H1 (cell line): ENCODE results near the gene RAB7B. TPM values are rescaled to one million over a fixed set of nuclear protein-coding genes. Genes with fewer than 3 reads are reported as not detected.

Experiments
- CHD7 ChIP-seq: fragments of 300-600 bp; sonication (generic); IDR thresholded peaks from 2 replicates; pipeline ENCODE4 v1.7.1; 2012; ENCODE audit warnings: low read length, moderate library complexity, mild to moderate bottlenecking, inconsistent platforms; ENCODE audit not compliant: insufficient replicate concordance
- CREB1 ChIP-seq: IDR thresholded peaks from 2 replicates; pipeline ENCODE4 v1.6.1; 2012; ENCODE audit warnings: inconsistent platforms
- EZH2 ChIP-seq: fragments of 200-600 bp; sonication (generic); IDR thresholded peaks from 2 replicates; pipeline ENCODE4 v1.7.1; 2012; ENCODE audit warnings: low read depth, mild to moderate bottlenecking, moderate library complexity, low read length, inconsistent platforms; ENCODE audit not compliant: severe bottlenecking
- JUND ChIP-seq: IDR thresholded peaks from 2 replicates; pipeline ENCODE4 v1.6.1; 2011; ENCODE audit warnings: mild to moderate bottlenecking, improper control_type of control experiment, low read length
- SAP30 ChIP-seq: fragments of 300-600 bp; sonication (generic); IDR thresholded peaks from 2 replicates; pipeline ENCODE4 v1.7.1; 2012; ENCODE audit warnings: low read length, moderate library complexity, mild to moderate bottlenecking, inconsistent platforms; ENCODE audit not compliant: insufficient read depth, insufficient replicate concordance
- YY1 ChIP-seq: IDR thresholded peaks from 2 replicates; pipeline ENCODE4 v1.6.1; 2011; ENCODE audit warnings: low read depth, mild to moderate bottlenecking, low read length
- polyA plus RNA-seq, 7 experiments: library from polyadenylated mRNA; depleted of rRNA in 3 of 7; stranded (reverse) in 5 of 7; unstranded in 2 of 7; fragments of >200 nt in 5 of 7; fragments of 200-250 nt in 2 of 7; gene quantifications; 1 replicate in 5 of 7; 2 replicates in 1 of 7; 4 replicates in 1 of 7; pipeline versions ENCODE4 v1.2.1 to v1.2.3, GENCODE V29; 2011 to 2013; ENCODE audit warnings: missing spikeins in 2 of 7, mixed read lengths in 2 of 7
- total RNA-seq: library from RNA; stranded (reverse); fragmentation: NEBNext Ultra II Directional; extraction: Animal tissue kit (Norgen Biotek cat#: 25700); gene quantifications from 2 replicates; pipeline ENCODE4 v1.2.1, GENCODE V29; 2021

Gene RAB7B
- total and polyA plus RNA-seq, 2 of the 8 experiments (the other 6 are each of a cell fraction or from before 2014, with no cell fraction given) = 0.05 TPM; not detected in 1

- TF ChIP-seq CHD7 = no peak
- TF ChIP-seq SAP30 = no peak
- TF ChIP-seq YY1 = no peak
- no peak for TF ChIP-seq CREB1
- no peak for TF ChIP-seq EZH2
- no peak for TF ChIP-seq JUND
Measured at GRCh38 chr1:206039046-206039973, 36.1 kb upstream of the RAB7B start (continued).
